Measurements from ENCODE around the gene GBA2.

DNA sequence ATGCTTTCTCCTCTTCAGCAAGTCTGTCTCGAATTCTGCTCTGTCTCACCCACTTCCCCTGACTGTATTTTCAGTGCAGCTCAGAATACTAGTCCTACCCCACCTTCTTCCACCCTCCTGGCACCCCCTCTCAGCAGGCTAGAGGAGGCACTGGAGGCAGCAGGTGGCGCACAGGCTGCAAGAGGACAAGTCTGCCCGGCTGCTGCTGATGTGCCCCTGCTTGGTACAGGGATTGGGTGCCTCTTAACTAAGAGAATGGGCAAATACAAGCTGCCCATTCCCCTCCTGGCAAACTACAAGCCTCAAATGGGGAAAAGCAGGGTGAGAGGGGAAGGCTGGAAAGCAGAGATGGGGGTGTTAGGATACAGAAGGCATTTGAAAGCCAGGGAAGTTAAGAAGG is 22.1 kb downstream of the GBA2 start:
- TF ChIP-seq, protein P1, sequence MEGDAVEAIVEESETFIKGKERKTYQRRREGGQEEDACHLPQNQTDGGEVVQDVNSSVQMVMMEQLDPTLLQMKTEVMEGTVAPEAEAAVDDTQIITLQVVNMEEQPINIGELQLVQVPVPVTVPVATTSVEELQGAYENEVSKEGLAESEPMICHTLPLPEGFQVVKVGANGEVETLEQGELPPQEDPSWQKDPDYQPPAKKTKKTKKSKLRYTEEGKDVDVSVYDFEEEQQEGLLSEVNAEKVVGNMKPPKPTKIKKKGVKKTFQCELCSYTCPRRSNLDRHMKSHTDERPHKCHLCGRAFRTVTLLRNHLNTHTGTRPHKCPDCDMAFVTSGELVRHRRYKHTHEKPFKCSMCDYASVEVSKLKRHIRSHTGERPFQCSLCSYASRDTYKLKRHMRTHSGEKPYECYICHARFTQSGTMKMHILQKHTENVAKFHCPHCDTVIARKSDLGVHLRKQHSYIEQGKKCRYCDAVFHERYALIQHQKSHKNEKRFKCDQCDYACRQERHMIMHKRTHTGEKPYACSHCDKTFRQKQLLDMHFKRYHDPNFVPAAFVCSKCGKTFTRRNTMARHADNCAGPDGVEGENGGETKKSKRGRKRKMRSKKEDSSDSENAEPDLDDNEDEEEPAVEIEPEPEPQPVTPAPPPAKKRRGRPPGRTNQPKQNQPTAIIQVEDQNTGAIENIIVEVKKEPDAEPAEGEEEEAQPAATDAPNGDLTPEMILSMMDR (IDR thresholded peaks at IDR 0.05; ENCODE audit: poor library complexity): no peak
- TF ChIP-seq EZH2 (IDR thresholded peaks at IDR 0.05; ENCODE audit: borderline replicate concordance): no peak
